GM18870 (cell line): ENCODE measurements around the gene NQO1.

Experiments
- ATAC-seq: cut with Tn5 transposase; IDR thresholded peaks from one replicate; pipeline ENCODE4 v1.9.1; 2021; ENCODE audit warnings: moderate library complexity; ENCODE audit not compliant: unreplicated experiment

NQO1 gene

DNA sequence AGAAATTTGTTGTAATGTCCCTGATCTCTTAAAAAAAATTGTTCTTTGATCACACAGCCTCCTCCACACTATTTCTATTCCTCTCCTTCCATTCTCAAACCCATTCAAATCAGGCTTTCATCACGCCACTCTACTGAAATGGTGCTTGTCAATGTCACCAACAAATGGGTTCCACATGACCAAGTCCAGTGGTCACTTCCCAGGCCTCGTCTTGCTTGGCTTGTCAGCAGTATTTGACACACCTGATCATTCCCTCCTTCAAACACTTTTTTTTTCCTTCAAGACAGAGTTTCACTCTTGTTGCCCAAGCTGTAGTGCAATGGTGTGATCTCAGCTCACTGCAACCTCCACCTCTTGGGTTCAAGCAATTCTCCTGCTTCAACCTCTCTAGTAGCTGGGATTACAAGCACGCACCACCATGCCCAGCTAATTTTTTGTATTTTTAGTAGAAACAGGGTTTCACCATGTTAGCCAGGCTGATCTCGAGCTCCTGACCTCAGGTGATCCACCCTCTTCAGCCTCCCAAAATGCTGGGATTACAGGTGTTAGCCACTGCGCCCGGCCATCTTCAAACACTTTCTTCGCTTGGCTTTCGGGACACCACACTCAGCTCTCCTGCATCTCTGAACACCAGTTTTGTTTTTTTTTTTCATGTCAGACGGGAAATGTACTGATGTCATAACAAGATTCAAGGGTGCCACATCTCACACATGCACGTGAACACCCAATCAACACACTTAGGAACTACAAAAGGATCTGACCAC, 18.3 kb downstream of the NQO1 start:
- ATAC-seq: no peak

DNA sequence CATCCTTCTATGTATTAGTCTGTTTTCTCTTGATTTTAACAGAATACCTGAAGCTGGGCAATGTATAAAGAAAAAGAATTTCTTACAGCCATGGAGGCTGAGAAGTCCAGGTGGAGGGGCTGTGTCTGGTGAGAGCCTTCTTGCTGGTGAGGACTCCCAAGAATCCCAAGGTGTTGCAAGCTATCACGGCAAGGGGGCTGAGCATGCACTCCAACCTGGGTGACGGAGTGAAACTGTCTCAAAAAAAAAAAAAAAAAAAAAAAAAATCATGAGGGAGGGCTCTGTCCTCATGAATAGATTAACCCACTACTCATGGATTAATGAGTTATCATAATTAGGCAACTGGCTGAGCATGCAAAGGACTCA, 19.4 kb downstream of the NQO1 start:
- ATAC-seq: no peak

GRCh38 chr16:69706256-69706974, 19.9 kb downstream of the NQO1 start:
- no peak for ATAC-seq

- ATAC-seq: no peak
These were observed 22.7 kb downstream of the NQO1 start for GRCh38 chr16:69703638-69704037.

- no peak for ATAC-seq
These were observed 24.5 kb downstream of the NQO1 start for GRCh38 chr16:69701866-69702265.

DNA sequence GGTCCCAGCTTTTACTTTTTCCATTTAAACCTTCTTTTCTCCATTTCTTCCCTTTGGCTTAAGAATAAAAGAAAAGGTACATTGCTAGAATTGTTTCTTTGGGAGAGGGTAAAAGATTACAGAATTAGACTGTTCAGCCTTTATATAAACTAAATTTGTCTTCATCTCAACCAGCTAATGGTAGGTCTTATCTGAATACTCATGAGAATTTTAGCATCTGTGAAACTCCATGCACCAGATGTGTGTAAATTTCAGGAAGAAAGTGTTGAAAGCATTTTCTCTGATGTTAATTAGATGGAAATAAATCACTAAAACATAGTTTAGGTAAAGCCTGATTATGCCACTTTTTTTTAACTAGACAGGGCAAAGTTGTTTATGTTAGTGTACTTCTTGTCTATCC, 24.9 kb downstream of the NQO1 start:
- ATAC-seq: no peak

- no peak for ATAC-seq
These were observed 26.4 kb downstream of the NQO1 start for GRCh38 chr16:69699915-69700314.

- no peak for ATAC-seq
These were observed 28.0 kb downstream of the NQO1 start for GRCh38 chr16:69698404-69698803.

DNA sequence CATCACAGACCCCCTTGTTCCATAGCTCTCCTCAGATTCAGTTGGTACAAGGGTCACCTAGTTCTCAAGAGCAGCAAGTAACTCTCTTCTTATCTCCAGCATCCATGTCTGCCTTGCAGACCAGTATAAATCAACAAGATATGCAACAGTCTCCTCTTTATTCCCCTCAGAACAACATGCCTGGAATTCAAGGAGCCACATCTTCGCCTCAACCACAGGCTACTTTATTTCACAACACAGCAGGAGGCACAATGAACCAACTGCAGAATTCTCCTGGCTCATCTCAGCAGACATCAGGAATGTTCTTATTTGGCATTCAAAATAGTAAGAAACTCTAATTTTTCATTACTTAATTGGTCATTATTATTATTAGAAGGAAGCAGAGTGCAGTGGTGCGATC, 32.4 kb downstream of the NQO1 start:
- ATAC-seq: no peak

DNA sequence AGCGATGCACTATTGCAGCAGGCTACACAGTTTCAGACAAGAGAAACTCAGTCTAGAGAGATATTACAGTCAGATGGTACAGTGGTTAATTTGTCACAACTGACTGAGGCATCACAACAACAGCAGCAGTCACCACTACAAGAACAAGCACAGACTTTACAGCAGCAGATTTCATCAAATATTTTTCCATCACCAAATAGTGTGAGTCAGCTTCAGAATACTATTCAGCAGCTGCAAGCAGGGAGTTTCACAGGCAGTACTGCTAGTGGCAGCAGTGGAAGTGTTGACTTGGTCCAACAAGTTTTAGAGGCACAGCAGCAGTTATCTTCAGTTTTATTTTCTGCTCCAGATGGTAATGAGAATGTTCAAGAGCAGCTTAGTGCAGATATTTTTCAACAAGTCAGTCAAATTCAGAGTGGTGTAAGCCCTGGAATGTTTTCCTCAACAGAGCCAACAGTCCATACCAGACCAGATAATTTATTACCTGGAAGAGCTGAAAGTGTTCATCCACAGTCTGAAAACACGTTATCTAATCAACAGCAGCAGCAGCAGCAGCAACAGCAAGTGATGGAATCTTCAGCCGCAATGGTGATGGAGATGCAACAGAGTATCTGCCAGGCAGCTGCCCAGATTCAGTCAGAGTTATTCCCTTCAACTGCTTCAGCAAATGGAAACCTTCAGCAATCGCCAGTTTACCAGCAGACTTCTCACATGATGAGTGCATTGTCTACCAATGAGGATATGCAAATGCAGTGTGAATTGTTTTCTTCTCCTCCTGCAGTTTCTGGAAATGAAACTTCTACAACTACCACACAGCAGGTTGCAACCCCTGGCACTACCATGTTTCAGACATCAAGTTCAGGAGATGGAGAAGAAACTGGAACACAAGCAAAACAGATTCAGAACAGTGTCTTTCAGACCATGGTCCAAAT, 34.1 kb downstream of the NQO1 start:
- ATAC-seq: no peak

GRCh38 chr16:69688589-69688988, 37.8 kb downstream of the NQO1 start:
- ATAC-seq: no peak

DNA sequence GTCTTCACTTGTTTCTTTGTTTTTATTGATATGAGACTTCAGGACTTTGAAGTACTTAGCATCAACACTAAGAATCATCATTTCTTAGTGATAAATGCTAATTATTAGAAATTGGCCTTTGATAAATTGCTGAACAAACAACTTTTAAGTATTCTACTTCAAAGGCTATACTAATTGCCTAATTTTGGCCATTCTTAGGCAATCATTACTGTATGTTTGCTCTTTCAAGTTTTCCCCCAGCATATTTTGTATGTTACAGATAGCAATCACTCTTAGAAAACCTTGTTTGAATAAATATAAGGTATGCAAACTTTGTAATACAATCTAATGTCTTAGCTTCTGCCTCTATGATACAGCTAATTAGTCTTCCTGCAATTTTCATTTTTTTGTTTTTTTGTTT, 46.0 kb downstream of the NQO1 start:
- no peak for ATAC-seq

- no peak for ATAC-seq
These were observed 53.2 kb downstream of the NQO1 start for GRCh38 chr16:69672998-69673713.

GRCh38 chr16:69672315-69672997, 53.9 kb downstream of the NQO1 start:
- ATAC-seq: no peak

DNA sequence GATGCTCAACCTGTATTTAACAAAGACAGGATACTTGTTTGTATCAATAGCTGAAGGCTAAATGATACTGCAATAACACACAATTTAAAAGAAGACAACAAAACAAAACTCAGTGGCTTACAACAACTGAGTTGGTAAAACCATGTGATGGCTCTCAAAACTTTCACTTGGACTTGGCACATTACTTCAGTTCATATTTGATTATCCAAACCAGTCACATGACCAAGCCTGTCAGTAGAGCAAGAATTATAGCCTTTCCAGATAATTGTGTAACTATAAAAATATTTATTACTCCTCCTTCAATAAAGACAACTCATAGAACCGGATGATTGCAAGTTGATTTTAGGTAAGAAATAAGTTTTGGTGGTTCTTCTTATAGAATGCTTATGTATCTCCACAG, 56.8 kb downstream of the NQO1 start:
- no peak for ATAC-seq

DNA sequence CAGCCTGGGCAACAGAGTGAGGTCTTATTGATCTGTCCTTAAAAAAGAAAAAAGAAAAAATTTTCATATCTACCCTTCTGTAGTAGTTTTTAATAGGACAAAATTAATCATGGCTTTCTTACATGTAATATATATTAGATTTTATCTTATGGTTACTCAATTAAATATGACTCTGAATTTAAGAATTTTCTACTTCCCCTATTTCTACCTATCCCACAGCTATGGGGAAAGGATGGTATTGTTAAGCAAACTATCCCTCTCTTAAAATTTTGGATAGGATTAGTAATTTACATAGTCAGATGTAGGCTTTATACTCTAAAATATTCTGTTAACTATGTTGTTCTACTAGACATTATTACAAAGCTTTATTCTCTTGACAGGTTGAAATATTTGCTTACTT, 62.5 kb downstream of the NQO1 start:
- ATAC-seq: no peak

DNA sequence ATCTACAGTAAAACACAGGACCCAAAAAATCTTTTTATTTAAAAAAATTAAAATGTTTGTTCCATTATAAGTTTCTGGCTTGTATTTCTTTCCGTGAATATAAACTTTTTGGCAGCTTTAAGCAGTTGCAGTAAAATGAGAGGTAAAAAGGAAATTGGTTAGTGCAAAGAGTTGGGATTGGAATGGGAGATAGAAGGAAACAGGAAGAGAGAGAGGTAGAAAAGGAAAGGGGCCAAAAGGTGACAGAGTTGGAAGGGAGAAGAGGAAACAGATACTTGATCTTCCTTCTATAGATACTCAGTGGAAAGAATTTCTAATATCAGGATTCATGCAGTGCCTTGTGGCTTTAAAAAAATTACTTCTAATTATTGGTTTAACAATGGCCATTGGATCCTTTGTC, 63.5 kb downstream of the NQO1 start:
- ATAC-seq: no peak

- no peak for ATAC-seq
These were observed 66.2 kb downstream of the NQO1 start for GRCh38 chr16:69660166-69660565.
